HEK293T (cell line): ENCODE results near the gene CNDP1.

Source experiments
- BHLHE40 ChIP-seq: fragments of 450-650 bp; IDR thresholded peaks from 2 replicates; pipeline ENCODE4 v1.6.1; 2016; ENCODE audit warnings: mild to moderate bottlenecking, moderate library complexity, borderline replicate concordance
- ELF4 ChIP-seq: fragments of 450-650 bp; IDR thresholded peaks from 2 replicates; pipeline ENCODE4 v1.6.1; 2017; ENCODE audit warnings: antibody characterized with exemption
- NFRKB ChIP-seq: fragments of 450-650 bp; IDR thresholded peaks from 2 replicates; pipeline ENCODE4 v1.6.1; 2016; ENCODE audit warnings: mild to moderate bottlenecking, moderate library complexity
- SP1 ChIP-seq: fragments of 450-650 bp; IDR thresholded peaks from 2 replicates; pipeline ENCODE4 v1.6.1; 2017
- ZNF384 ChIP-seq: fragments of 450-650 bp; IDR thresholded peaks from 2 replicates; pipeline ENCODE4 v1.6.1; 2016

DNA sequence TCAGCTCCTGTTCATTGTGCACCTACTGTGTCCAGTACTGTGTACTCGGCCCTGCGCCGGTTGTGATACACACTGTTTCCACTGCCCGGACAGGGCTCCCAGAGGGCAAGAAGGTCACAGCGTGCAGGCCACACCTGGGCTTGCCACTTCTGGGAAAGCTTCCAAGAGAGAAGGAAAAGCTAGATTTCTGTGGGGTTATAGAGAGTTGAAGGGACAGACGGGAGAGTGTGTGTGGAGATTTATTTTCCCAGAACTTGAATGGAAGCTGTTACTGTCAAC, 3.8 kb upstream of the CNDP1 start:
- no peak for TF ChIP-seq ZNF384
- TF ChIP-seq SP1 = no peak
- TF ChIP-seq BHLHE40 = no peak
- TF ChIP-seq ELF4 = no peak
- TF ChIP-seq NFRKB = no peak
